AG09319 (cell line): Measurements from ENCODE around the gene NT5E.

Experiments
- DNase-seq: peaks from one replicate; pipeline ENCODE4 v3.0.0-alpha.2; 2010; ENCODE audit warnings: low read depth; ENCODE audit errors: extremely low read depth
- CTCF ChIP-seq: IDR thresholded peaks from 2 replicates; pipeline ENCODE4 v1.5.1; 2011; ENCODE audit warnings: low read depth, mild to moderate bottlenecking, inconsistent platforms, low read length, moderate library complexity

The NT5E gene

GRCh38 chr6:85422996-85423395 lies 26.9 kb upstream of the NT5E start:
- TF ChIP-seq CTCF, result no peak
- DNase-seq, result no peak

GRCh38 chr6:85424981-85425380 lies 24.9 kb upstream of the NT5E start:
- no peak for TF ChIP-seq CTCF
- no peak for DNase-seq

DNA sequence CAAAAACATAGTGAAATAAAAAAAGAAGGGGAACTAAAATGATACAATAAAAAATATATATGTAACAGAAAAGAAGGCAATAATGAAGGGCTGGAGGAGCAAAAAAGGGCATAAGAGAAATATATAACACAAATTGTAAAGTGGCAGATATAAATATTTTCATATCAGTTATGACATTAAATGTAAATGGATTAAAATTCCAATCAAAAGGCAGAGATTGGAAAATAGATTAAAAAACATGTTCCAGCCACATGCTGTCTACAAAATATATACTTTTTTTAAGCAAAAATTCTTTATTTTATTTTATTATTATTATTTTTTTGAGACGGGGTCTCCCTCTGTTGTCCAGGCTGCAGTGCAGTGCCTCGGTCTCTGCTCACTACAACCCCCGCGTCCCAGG lies 23.9 kb upstream of the NT5E start:
- DNase-seq, result no peak
- no peak for TF ChIP-seq CTCF

GRCh38 chr6:85428486-85428885 lies 21.4 kb upstream of the NT5E start:
- DNase-seq, result no peak
- TF ChIP-seq CTCF, result no peak

DNA sequence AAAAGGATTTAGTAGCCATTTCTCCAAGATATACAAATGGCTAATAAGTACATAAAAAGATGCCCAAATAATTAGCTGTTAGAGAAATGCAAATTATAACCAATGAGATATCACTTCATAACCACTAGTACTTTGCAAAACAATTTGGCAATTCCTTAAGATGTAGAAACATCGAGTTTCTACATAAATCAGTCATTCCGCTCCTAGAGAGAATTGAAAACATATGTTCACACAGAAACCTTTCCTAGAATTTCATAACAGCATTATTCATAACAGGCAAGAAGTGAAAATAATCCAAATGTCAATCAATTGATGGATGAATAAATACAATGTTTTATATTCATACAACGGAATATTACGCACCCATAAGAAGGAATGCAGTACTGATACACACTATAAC lies 20.5 kb upstream of the NT5E start:
- TF ChIP-seq CTCF, result no peak
- DNase-seq, result no peak

- no peak for TF ChIP-seq CTCF
- DNase-seq, result no peak
These were observed 18.6 kb upstream of the NT5E start for GRCh38 chr6:85431271-85431670.

GRCh38 chr6:85432554-85432953 lies 17.3 kb upstream of the NT5E start:
- TF ChIP-seq CTCF, result no peak
- DNase-seq, result no peak

DNA sequence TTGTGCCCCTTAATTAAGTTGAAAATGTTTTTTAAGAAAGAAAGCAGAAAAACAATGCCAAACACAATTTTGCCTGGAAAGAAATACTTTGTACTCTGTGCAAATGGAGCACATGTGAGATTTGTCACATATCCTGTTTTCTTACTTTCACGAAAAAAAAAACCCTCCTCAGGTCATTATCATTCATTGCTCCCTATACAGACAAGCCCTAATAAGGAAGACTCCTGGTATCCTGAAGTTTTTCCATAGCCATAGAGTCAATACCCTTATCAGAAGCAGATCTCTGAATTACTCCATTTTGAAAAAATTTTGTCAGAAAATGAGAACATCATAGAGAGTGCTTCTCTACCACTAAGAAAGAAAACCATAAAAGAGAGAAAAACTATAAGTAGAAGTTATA lies 14.0 kb upstream of the NT5E start:
- TF ChIP-seq CTCF, result no peak
- no peak for DNase-seq
